GM13977 (cell line): ENCODE results near the gene ICAM5.
"Not testable (repeated sequence)": the region's sequence is repeated elsewhere in the genome, so short reads cannot be mapped to it uniquely, and the experiment has no call there.

ENCODE experiments used
- DNase-seq: peaks from one replicate; pipeline ENCODE4 v3.0.0; 2012; ENCODE audit warnings: low spot score
- CTCF ChIP-seq: IDR thresholded peaks from 2 replicates; pipeline ENCODE4 v1.5.1; 2012; ENCODE audit warnings: mild to moderate bottlenecking, control low read depth; ENCODE audit not compliant: insufficient read depth; ENCODE audit errors: extremely low read depth, missing control alignments
- in situ Hi-C: fragments of 300-500 bp; cut with MboI; formaldehyde crosslinking; loops from one replicate; pipeline ENCODE4 v1.12.0; 2022; ENCODE audit warnings: low sequenced_read_pairs, low pct_unique_long_range_greater_than_20kb, mixed read lengths, inconsistent platforms; ENCODE audit not compliant: unreplicated experiment

ICAM5 gene

GRCh38 chr19:10289836-10290356 lies at the start of gene ICAM5:
TSS of gene ICAM5 (plus strand) at chr19:10289952. CDS start at chr19:10290044, 92 bp downstream.
- no peak for TF ChIP-seq CTCF
- in situ Hi-C loops: no loop called here
- DNase-seq: peak; percentile 58

GRCh38 chr19:10241826-10242449 lies 47.8 kb upstream of the ICAM5 start:
- DNase-seq, in situ Hi-C loops: not testable (repeated sequence)

- in situ Hi-C loops: no loop called here
- TF ChIP-seq CTCF: no peak
- no peak for DNase-seq
Measured at GRCh38 chr19:10243606-10244005, 46.1 kb upstream of the ICAM5 start.

- in situ Hi-C loops: no loop called here
Measured at GRCh38 chr19:10245189-10245939, 44.4 kb upstream of the ICAM5 start.

GRCh38 chr19:10246511-10246910 lies 43.2 kb upstream of the ICAM5 start:
- in situ Hi-C loops: no loop called here
- DNase-seq: no peak
- TF ChIP-seq CTCF: no peak

More at GRCh38 chr19:10245189-10245939, 44.4 kb upstream of the ICAM5 start:
- TF ChIP-seq CTCF: no peak
- no peak for DNase-seq

- DNase-seq: peak; percentile 95
- TF ChIP-seq CTCF: no peak
- in situ Hi-C loops: loop anchor here (25.0 kb wide), 1 partner anchor 315 kb away; the partner anchor contains the start of gene OLFM2
Measured at GRCh38 chr19:10251792-10252694, 37.7 kb upstream of the ICAM5 start, which contains the start of gene MRPL4. TSS of gene MRPL4 (plus strand) at chr19:10252214. CDS start at chr19:10252254, 40 bp downstream.
